Daoy (cell line): ENCODE data around the gene NOL4L. TPM values are rescaled to one million over a fixed set of nuclear protein-coding genes. Genes with fewer than 3 reads are reported as not detected.

Source experiments
- DNase-seq: peaks from one replicate; pipeline ENCODE4 v3.0.0-alpha.2; 2015; ENCODE audit warnings: low read depth
- total RNA-seq: library from RNA; depleted of rRNA; stranded (reverse); fragments of >200 nt; shearing (Covaris generic); gene quantifications from 2 replicates; pipeline ENCODE4 v1.2.3, GENCODE V29; 2014

The NOL4L gene
- total RNA-seq, 1 experiment from 2014 or later, result 11.3 TPM

- no peak for DNase-seq
These were observed 28.3 kb upstream of the NOL4L start for GRCh38 chr20:32613192-32614053.

- DNase-seq, result no peak
These were observed 27.4 kb upstream of the NOL4L start for GRCh38 chr20:32612351-32613191.

- DNase-seq, result no peak
These were observed 26.7 kb upstream of the NOL4L start for GRCh38 chr20:32611868-32612267.

GRCh38 chr20:32611286-32611685, 26.2 kb upstream of the NOL4L start:
- no peak for DNase-seq

GRCh38 chr20:32610472-32611218, 25.5 kb upstream of the NOL4L start:
- DNase-seq, result no peak

- DNase-seq, result no peak
These were observed 24.9 kb upstream of the NOL4L start for GRCh38 chr20:32609993-32610392.

- DNase-seq, result no peak
These were observed 24.1 kb upstream of the NOL4L start for GRCh38 chr20:32609111-32609773.

- no peak for DNase-seq
These were observed 23.5 kb upstream of the NOL4L start for GRCh38 chr20:32608664-32609015.

- DNase-seq, result no peak
These were observed 22.9 kb upstream of the NOL4L start for GRCh38 chr20:32607727-32608663.

GRCh38 chr20:32607324-32607723, 22.2 kb upstream of the NOL4L start:
- DNase-seq, result no peak

- DNase-seq, result no peak
These were observed 21.7 kb upstream of the NOL4L start for GRCh38 chr20:32606790-32607189.

- no peak for DNase-seq
These were observed 21.0 kb upstream of the NOL4L start for GRCh38 chr20:32606107-32606506.

GRCh38 chr20:32605167-32605656, 20.1 kb upstream of the NOL4L start:
- DNase-seq, result no peak

- no peak for DNase-seq
These were observed 18.1 kb upstream of the NOL4L start for GRCh38 chr20:32603046-32603726.

GRCh38 chr20:32602273-32602672, 17.1 kb upstream of the NOL4L start:
- DNase-seq, result no peak

GRCh38 chr20:32600681-32601237, 15.6 kb upstream of the NOL4L start:
- no peak for DNase-seq

GRCh38 chr20:32599783-32600340, 14.7 kb upstream of the NOL4L start:
- DNase-seq, result no peak

GRCh38 chr20:32598606-32599005, 13.5 kb upstream of the NOL4L start:
- DNase-seq, result no peak

GRCh38 chr20:32597714-32598113, 12.6 kb upstream of the NOL4L start:
- DNase-seq, result no peak
